ENCODE data around the gene XAB2.

GRCh38 chr19:7647156-7647555 lies 17.8 kb upstream of the XAB2 start:
- TF ChIP-seq CTCF (IDR thresholded peaks at IDR 0.05; ENCODE audit: low read length) (no peak), EZH2 (IDR thresholded peaks at IDR 0.05; ENCODE audit: borderline replicate concordance, low read length) (no peak)
